Measurements from ENCODE around the gene ZNF354C.

ZNF354C gene

DNA sequence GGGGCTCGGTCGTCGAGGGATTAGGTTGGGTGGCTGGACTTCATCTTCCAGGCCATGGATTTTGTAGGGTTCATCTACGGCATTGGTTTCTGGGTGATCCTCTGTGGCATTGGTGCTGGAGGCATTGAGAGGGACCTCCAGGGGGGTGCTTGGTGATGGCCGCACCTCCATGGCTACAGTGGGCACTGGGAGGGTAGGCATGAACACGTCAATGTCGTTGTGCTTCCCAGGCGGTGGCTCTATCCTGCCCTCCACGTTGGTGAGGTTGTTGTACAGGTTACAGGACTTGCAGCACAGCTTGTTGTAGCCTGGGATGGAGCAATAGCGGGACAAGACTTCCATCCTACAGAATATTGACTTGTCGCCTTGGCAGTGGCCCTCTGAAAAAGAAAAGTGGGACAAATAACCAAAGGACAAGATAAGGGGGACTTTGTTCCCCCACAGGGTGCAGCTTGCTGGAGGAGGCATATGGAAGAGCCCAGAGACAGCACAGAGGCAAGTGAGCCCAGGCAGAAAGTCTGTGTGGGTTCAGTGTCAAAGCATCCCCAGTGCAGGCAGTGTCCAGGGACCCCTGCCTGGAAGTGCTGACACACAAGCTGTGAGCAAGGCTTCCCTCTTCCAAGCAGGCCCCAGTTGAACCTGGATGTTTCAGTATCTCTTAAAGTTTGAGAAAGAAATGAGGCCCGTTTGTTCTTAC is 53.9 kb downstream of the ZNF354C start:
- DNase-seq (ENCODE audit: low read depth), result no peak

- no peak for DNase-seq (ENCODE audit: low read depth)
Measured at GRCh38 chr5:179114756-179115155, 54.6 kb downstream of the ZNF354C start.

GRCh38 chr5:179115307-179115706 is 55.1 kb downstream of the ZNF354C start:
- DNase-seq (ENCODE audit: low read depth), result no peak

GRCh38 chr5:179115845-179116524 is 55.8 kb downstream of the ZNF354C start:
- DNase-seq (ENCODE audit: low read depth), result no peak

- no peak for DNase-seq (ENCODE audit: low read depth)
Measured at GRCh38 chr5:179118338-179118737, 58.2 kb downstream of the ZNF354C start.

GRCh38 chr5:179118756-179119414 is 58.7 kb downstream of the ZNF354C start:
- DNase-seq (ENCODE audit: low read depth), result no peak

- no peak for DNase-seq (ENCODE audit: low read depth)
Measured at GRCh38 chr5:179119415-179120170, 59.4 kb downstream of the ZNF354C start.

GRCh38 chr5:179120421-179120861 is 60.3 kb downstream of the ZNF354C start:
- DNase-seq (ENCODE audit: low read depth), result no peak

DNA sequence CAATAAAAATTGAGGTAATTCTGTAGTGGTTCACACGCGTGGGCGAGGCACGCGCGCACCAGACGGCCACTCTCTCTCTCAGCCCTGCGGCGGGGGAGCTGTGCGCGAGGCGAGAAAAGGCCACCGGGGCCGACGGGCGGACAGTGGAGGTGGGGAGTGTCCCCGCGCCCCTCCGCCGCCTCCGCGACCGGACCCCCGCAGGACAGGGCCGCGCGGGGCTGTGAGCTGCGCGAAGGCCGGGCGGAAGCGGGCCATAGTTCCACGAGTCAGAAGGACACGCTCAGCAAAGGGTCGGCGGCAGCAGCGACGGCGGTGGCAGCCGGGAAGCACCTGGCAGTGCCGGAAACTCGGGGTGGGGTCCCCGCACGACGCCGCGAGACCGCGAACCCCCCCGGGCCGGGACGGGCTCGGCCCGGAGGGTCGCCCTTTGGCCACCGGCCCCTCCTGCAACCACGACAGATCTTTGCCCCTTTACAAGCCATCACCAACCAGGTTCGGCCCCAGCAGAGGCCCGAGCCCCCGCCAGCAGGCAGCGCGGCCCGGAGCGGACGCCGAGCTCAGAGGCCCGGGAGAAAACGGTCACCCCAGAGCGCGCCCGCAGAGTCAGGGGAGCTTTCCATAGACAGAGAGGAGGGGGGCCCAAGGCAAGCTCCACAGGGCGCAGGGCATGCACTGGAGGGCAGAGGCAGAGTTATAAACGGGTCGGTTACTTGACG is 60.9 kb downstream of the ZNF354C start:
- no peak for DNase-seq (ENCODE audit: low read depth)

DNA sequence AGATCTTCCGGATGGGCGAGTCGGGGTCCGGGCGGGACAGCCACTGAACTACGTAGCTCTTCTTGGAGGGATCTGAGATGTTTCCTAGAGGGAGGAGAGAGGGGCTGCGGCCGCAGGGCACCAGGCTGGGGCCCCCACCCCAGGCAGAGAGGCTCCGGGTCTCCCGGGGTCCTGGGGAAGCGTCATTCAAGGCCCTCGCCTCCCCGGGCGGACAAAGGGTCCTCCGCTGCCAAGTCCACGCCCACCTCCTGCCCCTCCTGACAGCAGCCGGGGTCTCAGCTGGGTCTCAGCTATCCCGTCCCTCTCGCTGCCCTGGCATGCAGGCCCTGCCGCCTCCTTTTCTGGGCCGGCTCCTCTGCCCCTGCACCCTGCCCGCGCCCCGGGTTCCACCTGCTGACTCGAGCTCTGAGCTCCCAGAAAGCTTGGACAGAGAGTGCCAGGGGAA is 61.5 kb downstream of the ZNF354C start:
- DNase-seq (ENCODE audit: low read depth), result no peak

GRCh38 chr5:179122411-179123108 is 62.4 kb downstream of the ZNF354C start:
- DNase-seq (ENCODE audit: low read depth), result no peak

- DNase-seq (ENCODE audit: low read depth), result no peak
Measured at GRCh38 chr5:179123109-179123426, 62.9 kb downstream of the ZNF354C start.

- DNase-seq (ENCODE audit: low read depth), result no peak
Measured at GRCh38 chr5:179123491-179124272, 63.5 kb downstream of the ZNF354C start.

GRCh38 chr5:179124273-179124852 is 64.2 kb downstream of the ZNF354C start:
- no peak for DNase-seq (ENCODE audit: low read depth)

DNA sequence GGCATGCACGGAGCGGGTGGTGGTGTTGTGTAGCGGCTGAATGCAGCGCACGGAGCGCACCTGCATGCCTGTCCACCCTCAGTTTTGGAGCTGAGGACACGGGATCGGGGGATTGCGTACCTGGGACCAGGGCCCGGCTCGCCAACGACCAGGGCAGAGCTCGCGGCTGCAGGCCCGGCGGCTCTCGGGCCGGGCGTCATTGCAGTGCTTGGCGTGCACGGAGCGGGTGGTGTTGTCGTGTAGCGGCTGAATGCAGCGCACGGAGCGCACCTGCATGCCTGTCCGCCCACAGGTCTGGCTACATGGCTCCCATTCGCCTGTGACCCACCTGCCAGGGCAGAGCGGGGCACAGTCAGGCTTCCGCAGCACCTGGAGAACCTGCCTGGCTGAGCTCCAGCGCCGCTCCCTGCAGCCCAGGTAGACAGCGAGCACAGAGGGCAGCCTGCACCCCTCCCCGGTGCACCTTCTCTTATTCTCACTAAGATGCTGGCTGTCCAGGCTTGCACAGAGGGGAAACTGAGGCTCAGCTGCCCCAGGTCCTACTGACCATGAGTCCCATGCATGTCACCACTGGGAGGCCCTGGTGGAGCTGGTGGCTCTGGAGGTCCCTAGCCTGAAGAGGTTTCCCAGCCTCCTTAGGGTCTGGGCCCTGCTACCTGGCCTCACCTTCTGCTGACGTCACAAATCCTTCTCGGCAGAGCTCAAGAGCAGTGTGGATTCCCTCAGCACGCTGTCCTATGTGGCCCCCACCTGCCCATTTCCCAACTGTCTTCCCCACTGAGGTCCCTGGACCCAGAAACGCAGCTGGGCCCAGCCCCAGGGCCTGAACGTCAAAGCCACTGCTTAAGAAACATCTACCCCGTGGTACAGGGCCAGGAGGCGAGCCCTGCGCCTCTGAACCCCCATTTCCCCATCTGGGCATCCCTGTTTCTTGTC is 64.9 kb downstream of the ZNF354C start:
- no peak for DNase-seq (ENCODE audit: low read depth)

GRCh38 chr5:179125789-179126505 is 65.8 kb downstream of the ZNF354C start:
- DNase-seq (ENCODE audit: low read depth), result no peak

GRCh38 chr5:179126506-179126991 is 66.4 kb downstream of the ZNF354C start:
- no peak for DNase-seq (ENCODE audit: low read depth)

Data from HS-27A (cell line).